ENCODE measurements around the gene MUC13. TPM values are rescaled to one million over a fixed set of nuclear protein-coding genes. Genes with fewer than 3 reads are reported as not detected.

Gene MUC13
- total RNA-seq, 4 donors from 2014 or later = 1.7 TPM; not detected in 3

DNA sequence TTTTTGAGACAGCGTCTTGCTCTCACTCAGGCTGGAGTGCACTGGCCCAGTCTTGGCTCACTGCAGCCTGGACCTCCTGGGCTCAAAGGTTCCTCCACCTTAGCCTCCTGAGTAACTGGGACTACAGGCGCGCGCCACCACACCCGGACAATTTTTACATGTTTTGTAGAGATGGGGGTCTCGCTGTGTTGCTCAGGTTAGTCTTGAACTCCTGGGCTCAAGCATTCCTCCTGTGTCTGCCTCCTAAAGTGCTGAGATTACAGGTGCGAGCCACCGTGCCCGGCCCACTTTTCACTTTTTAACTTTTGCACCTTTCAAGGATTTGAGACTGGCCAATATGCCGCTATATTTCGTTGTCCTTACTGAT, 46.6 kb downstream of the MUC13 start:
- Histone ChIP-seq H3K4me1 (peaks cover 5 to 6% of the 10 kb centered on the region in 2 donors), H3K27ac (peak overlapping the region; percentile 80 to 92 (median 90)), H3K4me3 (peak overlapping the region in 2 of 4 donors; percentile 60 to 62), H3K27me3 (no peaks in the 10 kb centered on the region), H3K36me3 (no peaks in the 10 kb centered on the region), H3K9me3 (no peaks in the 10 kb centered on the region)
- intact Hi-C loops (cut with DNase I; ENCODE audit: low total_unique reads) (loop anchor here (2.0 kb wide), 2 partner anchors 53 to 107 kb away; no protein-coding TSS in a partner anchor), in situ Hi-C loops (cut with MboI; ENCODE audit: low sequenced_read_pairs in 4 of 4) (loop anchor here in 1 of 4 donors (10.0 kb wide), 1 partner anchor 53 kb away; no protein-coding TSS in a partner anchor)
- no peak for ATAC-seq
- TF ChIP-seq, protein P1, sequence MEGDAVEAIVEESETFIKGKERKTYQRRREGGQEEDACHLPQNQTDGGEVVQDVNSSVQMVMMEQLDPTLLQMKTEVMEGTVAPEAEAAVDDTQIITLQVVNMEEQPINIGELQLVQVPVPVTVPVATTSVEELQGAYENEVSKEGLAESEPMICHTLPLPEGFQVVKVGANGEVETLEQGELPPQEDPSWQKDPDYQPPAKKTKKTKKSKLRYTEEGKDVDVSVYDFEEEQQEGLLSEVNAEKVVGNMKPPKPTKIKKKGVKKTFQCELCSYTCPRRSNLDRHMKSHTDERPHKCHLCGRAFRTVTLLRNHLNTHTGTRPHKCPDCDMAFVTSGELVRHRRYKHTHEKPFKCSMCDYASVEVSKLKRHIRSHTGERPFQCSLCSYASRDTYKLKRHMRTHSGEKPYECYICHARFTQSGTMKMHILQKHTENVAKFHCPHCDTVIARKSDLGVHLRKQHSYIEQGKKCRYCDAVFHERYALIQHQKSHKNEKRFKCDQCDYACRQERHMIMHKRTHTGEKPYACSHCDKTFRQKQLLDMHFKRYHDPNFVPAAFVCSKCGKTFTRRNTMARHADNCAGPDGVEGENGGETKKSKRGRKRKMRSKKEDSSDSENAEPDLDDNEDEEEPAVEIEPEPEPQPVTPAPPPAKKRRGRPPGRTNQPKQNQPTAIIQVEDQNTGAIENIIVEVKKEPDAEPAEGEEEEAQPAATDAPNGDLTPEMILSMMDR (IDR thresholded peaks at IDR 0.05 in 4 of 5, conservative IDR thresholded peaks at IDR 0.05 in 1 of 5) = no peak
- TF ChIP-seq POLR2A (IDR thresholded peaks at IDR 0.05) = no peak
- no peak for DNase-seq

GRCh38 chr3:124887177-124887931, 47.2 kb downstream of the MUC13 start, which contains the start of gene ITGB5:
ITGB5 (minus strand) TSS chr3:124887365; CDS start chr3:124887000, 365 bp downstream.
- peak; percentile 89 for ATAC-seq
- Histone ChIP-seq H3K4me3 (peak within 1 kb of the TSS; percentile 60 to 95 (median 64)), H3K9me3 (no peaks in the 10 kb centered on the region), H3K4me1 (peaks cover 5 to 6% of the 10 kb centered on the region in 2 donors), H3K27ac (peak within 1 kb of the TSS; percentile 80 to 92 (median 90)), H3K36me3 (no peaks in the 10 kb centered on the region), H3K27me3 (no peaks in the 10 kb centered on the region)
- intact Hi-C loops (cut with DNase I; ENCODE audit: low total_unique reads) = loop anchor here (2.0 kb wide), 2 partner anchors 53 to 107 kb away; no protein-coding TSS in a partner anchor
- in situ Hi-C loops (cut with MboI; ENCODE audit: low sequenced_read_pairs in 4 of 4) = loop anchor here in 1 of 4 donors (10.0 kb wide), 1 partner anchor 53 kb away; no protein-coding TSS in a partner anchor
- TF ChIP-seq, protein P1 (IDR thresholded peaks at IDR 0.05 in 4 of 5, conservative IDR thresholded peaks at IDR 0.05 in 1 of 5) = no peak
- TF ChIP-seq POLR2A (IDR thresholded peaks at IDR 0.05) = peak; percentile 71 to 82
- DNase-seq = peak; percentile 81 to 83

DNA sequence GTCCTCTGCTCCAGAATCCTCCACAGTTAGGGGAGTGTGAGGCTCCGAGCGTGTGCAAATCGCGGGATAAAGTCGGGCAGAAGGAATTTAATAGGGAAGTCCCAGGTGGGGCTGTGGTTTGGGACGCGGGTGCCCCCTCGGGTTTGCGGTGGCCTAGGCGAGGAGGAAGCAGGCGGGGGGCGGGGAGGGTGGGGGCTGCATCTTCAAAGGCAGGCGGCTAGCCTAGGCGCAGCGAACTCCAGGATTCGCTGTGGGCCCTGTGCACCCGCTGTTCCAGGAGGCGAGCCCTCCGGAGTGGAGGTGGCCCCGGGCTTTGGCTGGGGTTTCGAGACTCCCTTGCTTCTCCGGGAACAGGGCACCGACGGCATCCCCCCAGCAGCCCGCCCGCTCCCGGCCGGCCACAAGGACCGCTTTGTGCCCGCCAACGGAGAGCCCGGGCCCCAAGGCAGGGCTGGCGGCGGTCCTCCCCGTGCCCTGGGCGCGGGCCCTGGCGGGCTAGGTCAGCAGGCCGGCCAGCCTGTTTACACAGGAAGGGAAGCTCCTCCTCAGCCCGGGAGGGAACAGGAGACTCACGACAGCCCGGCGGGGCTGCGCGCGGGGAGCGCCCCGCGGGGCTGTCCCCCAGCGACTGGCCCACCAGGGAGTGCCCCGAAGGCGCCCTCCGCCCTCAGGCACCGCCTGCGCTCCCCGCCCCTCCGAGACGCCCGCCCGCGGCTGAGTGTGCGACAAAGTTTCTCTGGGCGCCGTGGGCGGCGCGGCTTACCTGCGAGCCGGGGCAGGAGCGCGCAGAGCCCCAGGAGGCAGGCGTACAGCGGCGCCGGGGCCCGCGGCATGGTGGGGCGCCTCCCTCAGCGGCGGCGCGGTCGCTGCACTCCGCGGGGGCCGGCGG, 48.1 kb downstream of the MUC13 start:
- Histone ChIP-seq H3K36me3 (no peaks in the 10 kb centered on the region), H3K4me3 (peak overlapping the region; percentile 60 to 95 (median 64)), H3K27me3 (no peaks in the 10 kb centered on the region), H3K4me1 (peaks cover 5 to 6% of the 10 kb centered on the region in 2 donors), H3K9me3 (no peaks in the 10 kb centered on the region), H3K27ac (peak overlapping the region; percentile 80 to 92 (median 90))
- ATAC-seq (peak; percentile 61 to 70), DNase-seq (peak; percentile 31 to 32)
- in situ Hi-C loops (cut with MboI; ENCODE audit: low sequenced_read_pairs in 4 of 4) (loop anchor here in 1 of 4 donors (10.0 kb wide), 1 partner anchor 52 kb away; no protein-coding TSS in a partner anchor), intact Hi-C loops (cut with DNase I; ENCODE audit: low total_unique reads) (loop anchor here (2.0 kb wide), 2 partner anchors 52 to 106 kb away; no protein-coding TSS in a partner anchor)
- TF ChIP-seq, protein P1 (IDR thresholded peaks at IDR 0.05 in 4 of 5, conservative IDR thresholded peaks at IDR 0.05 in 1 of 5) = peak in 1 of 5 experiments; percentile 21
- peak in 1 of 2 donors; percentile 38 for TF ChIP-seq POLR2A (IDR thresholded peaks at IDR 0.05)

GRCh38 chr3:124885466-124886167, 48.9 kb downstream of the MUC13 start:
- intact Hi-C loops (cut with DNase I; ENCODE audit: low total_unique reads) (loop anchor here (2.0 kb wide), 2 partner anchors 51 to 105 kb away; no protein-coding TSS in a partner anchor), in situ Hi-C loops (cut with MboI; ENCODE audit: low sequenced_read_pairs in 4 of 4) (loop anchor here in 1 of 4 donors (10.0 kb wide), 1 partner anchor 51 kb away; no protein-coding TSS in a partner anchor)
- H3K27ac ChIP-seq = peak overlapping the region; percentile 80 to 92 (median 90)
- TF ChIP-seq, protein P1 (IDR thresholded peaks at IDR 0.05 in 4 of 5, conservative IDR thresholded peaks at IDR 0.05 in 1 of 5) = no peak
- TF ChIP-seq POLR2A (IDR thresholded peaks at IDR 0.05) = no peak
- H3K27me3 ChIP-seq = no peaks in the 10 kb centered on the region
- H3K4me1 ChIP-seq = peaks cover 5 to 6% of the 10 kb centered on the region in 2 donors
- H3K9me3 ChIP-seq = no peaks in the 10 kb centered on the region
- ATAC-seq (no peak), DNase-seq (no peak)
- no peaks in the 10 kb centered on the region for H3K36me3 ChIP-seq
- peak overlapping the region; percentile 60 to 95 (median 64) for H3K4me3 ChIP-seq

Measured in gastrocnemius medialis (tissue), 4 donors.